ENCODE measurements around the gene HS2ST1. TPM values are rescaled to one million over a fixed set of nuclear protein-coding genes. Genes with fewer than 3 reads are reported as not detected.

The HS2ST1 gene
- total and polyA plus RNA-seq, 10 of the 15 experiments (the other 5 are each of a cell fraction or from before 2014, with no cell fraction given), result 5.4 to 30.8 (median 18.6) TPM

DNA sequence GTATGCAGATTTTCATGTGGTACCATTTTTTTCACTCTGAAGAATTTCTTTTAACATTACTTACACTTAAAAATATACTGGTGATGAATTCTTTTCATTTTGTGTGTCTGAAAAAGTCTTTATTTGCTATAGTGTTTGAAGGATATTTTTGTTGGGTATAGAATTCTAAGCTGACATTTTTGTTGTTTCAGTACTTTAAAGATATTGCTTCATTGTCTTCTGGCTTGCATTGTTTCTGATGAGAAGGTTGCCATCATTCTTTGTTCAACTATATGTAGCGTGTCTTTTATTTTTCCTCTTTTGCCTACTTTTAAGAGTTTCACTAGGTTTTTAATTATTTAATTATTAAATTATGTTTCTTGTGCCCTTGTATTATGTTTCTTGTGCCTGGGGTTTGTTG, 8.0 kb downstream of the HS2ST1 start:
- no peak overlapping the region for H3K9ac ChIP-seq (ENCODE audit: control insufficient read depth, insufficient read depth, low read length)
- no peaks in the 10 kb centered on the region; a peak in 1 of 4 replicates for H3K36me3 ChIP-seq (ENCODE audit: control insufficient read depth in 2 of 2, insufficient read depth in 2 of 2, low read length in 1 of 2)
- H3K79me2 ChIP-seq (ENCODE audit: control insufficient read depth, insufficient read depth, low read length), result peaks cover 67% of the 10 kb centered on the region
- BruUV-seq (replicated peaks), result no TSS peak
- H3K4me2 ChIP-seq (ENCODE audit: control insufficient read depth, insufficient read depth), result no peak overlapping the region
- no peaks in the 10 kb centered on the region for H3K27me3 ChIP-seq (replicated peaks in 1 of 2; ENCODE audit: control insufficient read depth in 2 of 2, insufficient read depth in 2 of 2, low read length in 1 of 2)
- no peak overlapping the region for H3K27ac ChIP-seq (ENCODE audit: control insufficient read depth, insufficient read depth)
- in situ Hi-C loops (cut with MboI), result loop anchor here (25.0 kb wide), 2 partner anchors 1765 to 1935 kb away; partner anchors contain the start of genes MCOLN2 and PKN2
- no peak overlapping the region for H3K4me3 ChIP-seq
- ChIA-PET RAD21 (ENCODE audit: unreplicated experiment) (no interaction called here), CTCF (no interaction called here), SMC1A (ENCODE audit: uncharacterized antibody, unreplicated experiment) (interaction anchor here (1.0 kb wide), 1 partner anchor 35 kb away, joined by 3 read pairs; no protein-coding TSS in a partner anchor), POLR2A (no interaction called here)
- H4K20me1 ChIP-seq (ENCODE audit: control insufficient read depth, insufficient read depth), result no peaks in the 10 kb centered on the region
- H3K4me1 ChIP-seq (ENCODE audit: control insufficient read depth, insufficient read depth, low read length), result no peaks in the 10 kb centered on the region
- DNase-seq (ENCODE audit: low read depth, low spot score), result no peak
- intact Hi-C loops (cut with micrococcal nuclease; ENCODE audit: unreplicated experiment), result no loop called here
- H2AFZ ChIP-seq (ENCODE audit: control insufficient read depth, low read depth, low read length), result no peak overlapping the region
- no peak for FAIRE-seq
- peaks cover 31% of the 10 kb centered on the region for H3K9me3 ChIP-seq (replicated peaks; ENCODE audit: control insufficient read depth, insufficient read depth, low read length)
- no peak for ATAC-seq
- 100% methylated on average over 1 of the region's 1 CpG for WGBS (ENCODE audit: insufficient coverage, insufficient replicate concordance, low lambda C conversion rate, missing lambda C conversion rate)
- TF ChIP-seq SREBF1 (IDR thresholded peaks at IDR 0.05; ENCODE audit: low read length), result no peak
- TF ChIP-seq NR2C2 (IDR thresholded peaks at IDR 0.05; ENCODE audit: borderline replicate concordance, control insufficient read depth, insufficient read length, low read depth), result no peak
- TF ChIP-seq HDAC6 (IDR thresholded peaks at IDR 0.05; ENCODE audit: unreplicated experiment), result no peak
- TF ChIP-seq, protein P1, sequence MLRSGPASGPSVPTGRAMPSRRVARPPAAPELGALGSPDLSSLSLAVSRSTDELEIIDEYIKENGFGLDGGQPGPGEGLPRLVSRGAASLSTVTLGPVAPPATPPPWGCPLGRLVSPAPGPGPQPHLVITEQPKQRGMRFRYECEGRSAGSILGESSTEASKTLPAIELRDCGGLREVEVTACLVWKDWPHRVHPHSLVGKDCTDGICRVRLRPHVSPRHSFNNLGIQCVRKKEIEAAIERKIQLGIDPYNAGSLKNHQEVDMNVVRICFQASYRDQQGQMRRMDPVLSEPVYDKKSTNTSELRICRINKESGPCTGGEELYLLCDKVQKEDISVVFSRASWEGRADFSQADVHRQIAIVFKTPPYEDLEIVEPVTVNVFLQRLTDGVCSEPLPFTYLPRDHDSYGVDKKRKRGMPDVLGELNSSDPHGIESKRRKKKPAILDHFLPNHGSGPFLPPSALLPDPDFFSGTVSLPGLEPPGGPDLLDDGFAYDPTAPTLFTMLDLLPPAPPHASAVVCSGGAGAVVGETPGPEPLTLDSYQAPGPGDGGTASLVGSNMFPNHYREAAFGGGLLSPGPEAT (IDR thresholded peaks at IDR 0.05; ENCODE audit: low read depth), result no peak
- no peak for TF ChIP-seq ZNF24 (IDR thresholded peaks at IDR 0.05)
- no peak for TF ChIP-seq TBL1XR1 (IDR thresholded peaks at IDR 0.05; ENCODE audit: low read depth, low read length)
- TF ChIP-seq LARP7 (IDR thresholded peaks at IDR 0.05), result no peak
- TF ChIP-seq, protein P2, sequence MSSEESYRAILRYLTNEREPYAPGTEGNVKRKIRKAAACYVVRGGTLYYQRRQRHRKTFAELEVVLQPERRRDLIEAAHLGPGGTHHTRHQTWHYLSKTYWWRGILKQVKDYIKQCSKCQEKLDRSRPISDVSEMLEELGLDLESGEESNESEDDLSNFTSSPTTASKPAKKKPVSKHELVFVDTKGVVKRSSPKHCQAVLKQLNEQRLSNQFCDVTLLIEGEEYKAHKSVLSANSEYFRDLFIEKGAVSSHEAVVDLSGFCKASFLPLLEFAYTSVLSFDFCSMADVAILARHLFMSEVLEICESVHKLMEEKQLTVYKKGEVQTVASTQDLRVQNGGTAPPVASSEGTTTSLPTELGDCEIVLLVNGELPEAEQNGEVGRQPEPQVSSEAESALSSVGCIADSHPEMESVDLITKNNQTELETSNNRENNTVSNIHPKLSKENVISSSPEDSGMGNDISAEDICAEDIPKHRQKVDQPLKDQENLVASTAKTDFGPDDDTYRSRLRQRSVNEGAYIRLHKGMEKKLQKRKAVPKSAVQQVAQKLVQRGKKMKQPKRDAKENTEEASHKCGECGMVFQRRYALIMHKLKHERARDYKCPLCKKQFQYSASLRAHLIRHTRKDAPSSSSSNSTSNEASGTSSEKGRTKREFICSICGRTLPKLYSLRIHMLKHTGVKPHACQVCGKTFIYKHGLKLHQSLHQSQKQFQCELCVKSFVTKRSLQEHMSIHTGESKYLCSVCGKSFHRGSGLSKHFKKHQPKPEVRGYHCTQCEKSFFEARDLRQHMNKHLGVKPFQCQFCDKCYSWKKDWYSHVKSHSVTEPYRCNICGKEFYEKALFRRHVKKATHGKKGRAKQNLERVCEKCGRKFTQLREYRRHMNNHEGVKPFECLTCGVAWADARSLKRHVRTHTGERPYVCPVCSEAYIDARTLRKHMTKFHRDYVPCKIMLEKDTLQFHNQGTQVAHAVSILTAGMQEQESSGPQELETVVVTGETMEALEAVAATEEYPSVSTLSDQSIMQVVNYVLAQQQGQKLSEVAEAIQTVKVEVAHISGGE (CRISPR knock-in tag; IDR thresholded peaks at IDR 0.05), result no peak
- TF ChIP-seq, protein P3, sequence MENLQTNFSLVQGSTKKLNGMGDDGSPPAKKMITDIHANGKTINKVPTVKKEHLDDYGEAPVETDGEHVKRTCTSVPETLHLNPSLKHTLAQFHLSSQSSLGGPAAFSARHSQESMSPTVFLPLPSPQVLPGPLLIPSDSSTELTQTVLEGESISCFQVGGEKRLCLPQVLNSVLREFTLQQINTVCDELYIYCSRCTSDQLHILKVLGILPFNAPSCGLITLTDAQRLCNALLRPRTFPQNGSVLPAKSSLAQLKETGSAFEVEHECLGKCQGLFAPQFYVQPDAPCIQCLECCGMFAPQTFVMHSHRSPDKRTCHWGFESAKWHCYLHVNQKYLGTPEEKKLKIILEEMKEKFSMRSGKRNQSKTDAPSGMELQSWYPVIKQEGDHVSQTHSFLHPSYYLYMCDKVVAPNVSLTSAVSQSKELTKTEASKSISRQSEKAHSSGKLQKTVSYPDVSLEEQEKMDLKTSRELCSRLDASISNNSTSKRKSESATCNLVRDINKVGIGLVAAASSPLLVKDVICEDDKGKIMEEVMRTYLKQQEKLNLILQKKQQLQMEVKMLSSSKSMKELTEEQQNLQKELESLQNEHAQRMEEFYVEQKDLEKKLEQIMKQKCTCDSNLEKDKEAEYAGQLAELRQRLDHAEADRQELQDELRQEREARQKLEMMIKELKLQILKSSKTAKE (IDR thresholded peaks at IDR 0.05; ENCODE audit: low read depth, poor library complexity, severe bottlenecking), result no peak
- TF ChIP-seq, protein P4, sequence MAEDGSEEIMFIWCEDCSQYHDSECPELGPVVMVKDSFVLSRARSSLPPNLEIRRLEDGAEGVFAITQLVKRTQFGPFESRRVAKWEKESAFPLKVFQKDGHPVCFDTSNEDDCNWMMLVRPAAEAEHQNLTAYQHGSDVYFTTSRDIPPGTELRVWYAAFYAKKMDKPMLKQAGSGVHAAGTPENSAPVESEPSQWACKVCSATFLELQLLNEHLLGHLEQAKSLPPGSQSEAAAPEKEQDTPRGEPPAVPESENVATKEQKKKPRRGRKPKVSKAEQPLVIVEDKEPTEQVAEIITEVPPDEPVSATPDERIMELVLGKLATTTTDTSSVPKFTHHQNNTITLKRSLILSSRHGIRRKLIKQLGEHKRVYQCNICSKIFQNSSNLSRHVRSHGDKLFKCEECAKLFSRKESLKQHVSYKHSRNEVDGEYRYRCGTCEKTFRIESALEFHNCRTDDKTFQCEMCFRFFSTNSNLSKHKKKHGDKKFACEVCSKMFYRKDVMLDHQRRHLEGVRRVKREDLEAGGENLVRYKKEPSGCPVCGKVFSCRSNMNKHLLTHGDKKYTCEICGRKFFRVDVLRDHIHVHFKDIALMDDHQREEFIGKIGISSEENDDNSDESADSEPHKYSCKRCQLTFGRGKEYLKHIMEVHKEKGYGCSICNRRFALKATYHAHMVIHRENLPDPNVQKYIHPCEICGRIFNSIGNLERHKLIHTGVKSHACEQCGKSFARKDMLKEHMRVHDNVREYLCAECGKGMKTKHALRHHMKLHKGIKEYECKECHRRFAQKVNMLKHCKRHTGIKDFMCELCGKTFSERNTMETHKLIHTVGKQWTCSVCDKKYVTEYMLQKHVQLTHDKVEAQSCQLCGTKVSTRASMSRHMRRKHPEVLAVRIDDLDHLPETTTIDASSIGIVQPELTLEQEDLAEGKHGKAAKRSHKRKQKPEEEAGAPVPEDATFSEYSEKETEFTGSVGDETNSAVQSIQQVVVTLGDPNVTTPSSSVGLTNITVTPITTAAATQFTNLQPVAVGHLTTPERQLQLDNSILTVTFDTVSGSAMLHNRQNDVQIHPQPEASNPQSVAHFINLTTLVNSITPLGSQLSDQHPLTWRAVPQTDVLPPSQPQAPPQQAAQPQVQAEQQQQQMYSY (CRISPR knock-in tag; IDR thresholded peaks at IDR 0.05), result no peak
- no peak for TF ChIP-seq KDM1A (IDR thresholded peaks at IDR 0.05; ENCODE audit: borderline replicate concordance)
- no peak for TF ChIP-seq POLR2AphosphoS2 (IDR thresholded peaks at IDR 0.05; ENCODE audit: low read depth, low read length)
- TF ChIP-seq NR2F1 (conservative IDR thresholded peaks at IDR 0.05), result no peak
- no peak for TF ChIP-seq SMAD1 (IDR thresholded peaks at IDR 0.05; ENCODE audit: low read depth, partially characterized antibody)
